Activated CD4-positive, CD25-positive, alpha-beta regulatory T cell treated with anti-CD3 and anti-CD28 coated beads, Interleukin-2, amount 50 U/mL, for 16 hours (primary cell): Measurements from ENCODE around the gene ALDH1L1.
A peak's percentile ranks its signal among the peaks of the same experiment; 100 is the strongest.
"Not testable (repeated sequence)": the region's sequence is repeated elsewhere in the genome, so short reads cannot be mapped to it uniquely, and the experiment has no call there.

Experiments
- DNase-seq: peaks from one replicate; pipeline ENCODE4 v3.0.0-alpha.2; 2020; ENCODE audit warnings: low read depth, low spot score

The ALDH1L1 gene

GRCh38 chr3:126083511-126083912, 96.9 kb downstream of the ALDH1L1 start:
- DNase-seq: peak; percentile 11

- DNase-seq: no peak
Observed at GRCh38 chr3:126083138-126083445, 97.3 kb downstream of the ALDH1L1 start.

DNA sequence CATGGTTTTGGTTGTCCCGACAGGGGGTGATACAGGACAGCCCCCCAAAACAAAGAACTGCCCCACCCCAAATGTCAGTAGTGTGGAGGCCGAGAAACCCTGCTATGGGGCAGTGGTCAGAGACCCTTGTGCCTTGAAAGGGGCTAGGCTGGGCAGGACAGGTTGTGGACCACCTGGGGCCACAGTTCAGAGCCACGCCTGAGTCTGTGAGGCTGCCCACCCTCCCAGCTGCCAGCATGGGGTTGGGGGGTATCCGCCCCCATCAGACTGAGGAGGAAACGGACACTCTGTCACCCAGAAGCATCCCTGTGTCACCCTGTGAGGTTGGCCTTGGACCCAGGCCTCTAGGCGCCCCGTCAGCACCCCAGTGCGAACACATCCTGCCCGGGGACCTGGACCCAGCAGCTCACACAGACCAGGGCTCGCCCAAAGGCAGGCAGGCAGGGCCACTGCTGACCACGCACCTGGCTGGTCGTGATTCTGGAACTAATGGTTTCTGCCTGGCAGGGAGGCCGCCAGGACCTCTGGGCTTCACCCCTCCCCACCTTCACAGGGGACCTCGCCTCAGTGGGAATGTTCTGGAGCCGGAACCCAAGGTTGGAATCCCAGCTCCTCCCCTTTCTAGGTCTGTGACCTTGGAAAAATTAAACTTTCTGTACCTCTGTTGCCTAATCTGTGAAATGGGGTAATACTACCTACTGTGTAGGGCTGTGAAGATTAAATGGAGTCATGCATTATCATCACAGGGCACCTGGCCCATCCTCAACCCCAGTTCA, 97.8 kb downstream of the ALDH1L1 start:
- no peak for DNase-seq

DNA sequence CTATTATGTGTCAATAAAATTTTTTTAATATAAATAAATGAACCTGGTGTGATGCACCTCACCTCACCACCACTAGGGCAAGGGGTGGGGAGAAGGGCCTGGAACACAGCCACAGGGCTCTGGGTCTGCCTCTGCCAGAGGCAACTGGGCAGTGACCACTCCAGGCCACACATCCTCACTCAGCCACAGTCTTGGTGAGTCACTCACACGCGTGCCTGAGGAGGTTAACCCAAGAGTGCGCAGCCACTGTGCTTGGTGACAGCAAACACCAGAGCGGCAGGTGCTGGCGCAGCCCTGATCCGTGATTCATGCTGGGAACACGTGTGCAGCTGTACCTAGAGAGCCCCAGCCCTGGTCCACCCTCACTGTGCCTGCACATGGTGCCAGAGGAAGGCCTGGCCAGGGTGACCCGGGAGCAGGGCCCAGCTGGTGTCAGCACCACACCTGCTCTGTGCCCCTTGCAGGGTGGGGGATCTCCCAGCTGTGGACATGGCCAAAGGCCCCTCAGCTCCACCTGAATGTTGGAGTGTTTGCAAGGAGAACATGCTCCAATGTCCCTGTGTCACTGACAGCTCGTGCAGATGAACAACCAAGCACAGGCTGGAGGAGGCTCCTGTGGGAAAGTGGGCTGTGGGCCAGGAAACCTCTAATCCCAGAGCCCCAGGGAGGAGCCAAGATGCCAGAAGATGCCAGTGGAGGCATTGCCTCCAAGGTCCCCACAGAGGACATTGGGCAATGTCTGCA, 98.6 kb downstream of the ALDH1L1 start:
- DNase-seq: no peak

GRCh38 chr3:126080970-126081369, 99.4 kb downstream of the ALDH1L1 start:
- DNase-seq: no peak

- DNase-seq: no peak
Observed at GRCh38 chr3:126078866-126079265, 101.5 kb downstream of the ALDH1L1 start.

GRCh38 chr3:126077754-126078153, 102.6 kb downstream of the ALDH1L1 start:
- DNase-seq: no peak

DNA sequence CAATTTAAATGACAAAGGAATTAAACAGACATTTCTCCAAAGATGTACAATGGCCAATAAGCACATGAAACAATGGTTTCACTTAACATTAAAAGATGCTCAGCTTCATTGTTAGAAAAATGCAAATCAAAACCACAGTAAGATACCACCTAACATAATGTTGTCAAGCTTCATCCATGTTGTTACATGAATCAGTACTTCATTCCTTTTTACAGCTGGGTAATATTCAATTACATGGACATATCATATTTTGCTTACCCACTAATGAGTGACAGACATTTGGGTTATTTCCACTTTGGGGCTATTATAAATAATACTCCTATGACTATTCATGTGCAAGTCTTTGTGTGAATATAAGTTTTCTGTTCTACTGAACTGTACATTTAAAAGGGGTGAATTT, 104.2 kb downstream of the ALDH1L1 start:
- DNase-seq: no peak

DNA sequence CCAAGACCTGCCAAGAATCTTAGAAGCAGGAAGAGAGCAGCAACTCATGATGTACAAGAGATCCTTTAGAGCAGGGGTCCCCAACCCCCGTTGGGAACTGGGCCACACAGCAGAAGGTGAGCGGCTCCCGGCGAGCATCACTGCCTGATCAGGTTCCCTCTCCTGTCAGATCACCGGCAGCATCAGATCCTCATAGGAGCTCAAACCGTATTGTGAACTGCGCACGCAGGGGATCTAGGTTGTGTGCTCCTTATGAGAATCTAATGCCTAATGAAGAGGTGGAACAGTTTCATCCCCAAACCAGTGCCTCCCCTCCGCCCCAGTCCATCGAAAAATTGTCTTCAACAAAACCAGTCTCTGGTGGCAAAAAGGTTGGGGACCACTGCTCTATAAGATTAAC, 110.2 kb downstream of the ALDH1L1 start:
- DNase-seq: no peak

DNA sequence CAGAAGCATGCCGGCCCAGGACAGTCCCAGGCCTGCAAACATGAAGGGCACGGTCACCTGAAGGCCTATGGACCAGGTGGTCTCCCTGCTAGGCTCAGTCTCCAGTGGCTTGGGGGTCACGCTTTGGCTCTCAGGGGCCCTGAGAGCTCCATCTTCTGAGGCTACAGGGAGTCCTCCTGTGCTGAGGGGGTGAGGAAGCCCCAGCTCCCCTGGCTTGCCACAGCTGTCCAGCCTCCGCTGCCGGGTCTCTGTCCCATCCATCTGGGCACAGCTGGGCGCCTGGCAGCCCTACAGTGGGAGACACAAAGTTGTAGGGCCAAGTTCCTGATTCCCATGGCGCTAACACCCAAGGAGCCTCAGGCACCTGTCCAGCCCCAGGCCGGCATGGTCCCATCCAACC, 112.4 kb downstream of the ALDH1L1 start:
- DNase-seq: no peak

DNA sequence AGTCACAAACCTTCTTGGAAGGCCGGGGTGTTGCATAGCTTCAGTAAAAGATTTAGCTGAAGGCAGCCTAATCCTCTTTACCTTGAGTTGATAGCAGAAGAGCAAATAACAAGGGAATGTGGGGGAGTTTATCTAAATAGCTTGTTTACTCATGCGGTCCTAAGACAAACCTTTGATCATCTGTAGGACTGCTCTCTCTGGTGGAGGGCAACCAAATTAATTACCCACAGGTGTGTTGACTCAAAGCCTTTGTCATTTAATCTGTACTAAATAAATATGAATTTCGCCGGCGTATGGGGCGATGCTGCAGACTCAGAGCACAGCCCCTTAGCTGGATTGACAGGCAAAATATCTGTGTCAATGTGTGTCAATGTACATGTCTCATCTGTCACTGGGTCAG, 113.7 kb downstream of the ALDH1L1 start:
- not testable (repeated sequence) for DNase-seq

GRCh38 chr3:126065876-126066275, 114.5 kb downstream of the ALDH1L1 start:
- no peak for DNase-seq

DNA sequence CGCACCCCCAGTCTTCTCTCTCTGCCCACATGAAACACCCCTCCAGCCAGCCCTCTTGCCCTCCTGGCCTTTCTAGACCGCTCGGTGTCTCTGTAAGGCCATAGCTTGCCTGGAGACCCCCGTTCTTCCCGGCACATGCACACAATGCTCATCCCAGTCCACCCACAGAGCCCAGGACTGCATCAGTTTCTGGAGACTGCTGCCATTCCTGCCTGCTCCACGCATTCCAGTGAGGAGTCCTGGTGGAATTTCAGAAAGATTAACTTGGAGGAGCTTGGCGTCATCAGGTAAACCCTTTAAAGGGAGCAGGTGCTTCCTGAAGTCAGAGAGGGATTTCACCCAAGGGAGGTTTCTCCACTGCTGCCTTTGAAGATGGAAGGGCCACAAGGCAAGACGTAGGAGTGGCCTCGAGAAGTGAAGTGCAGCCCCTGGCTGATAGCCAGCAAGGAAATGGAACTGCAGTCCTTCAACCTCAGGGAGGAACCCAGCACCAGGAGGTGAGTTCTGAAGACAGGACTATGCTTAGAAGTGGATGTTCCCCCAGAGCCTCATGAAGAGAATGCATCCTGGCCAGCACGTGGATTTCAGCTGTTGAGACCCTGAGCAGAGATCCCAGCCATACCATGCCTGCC, 115.6 kb downstream of the ALDH1L1 start:
- no peak for DNase-seq

- DNase-seq: no peak
Observed at GRCh38 chr3:126063358-126063965, 116.9 kb downstream of the ALDH1L1 start.

- DNase-seq: no peak
Observed at GRCh38 chr3:126061301-126062032, 118.9 kb downstream of the ALDH1L1 start.

- no peak for DNase-seq
Observed at GRCh38 chr3:126060613-126061145, 119.7 kb downstream of the ALDH1L1 start.

GRCh38 chr3:126058666-126059065, 121.7 kb downstream of the ALDH1L1 start:
- no peak for DNase-seq

- no peak for DNase-seq
Observed at GRCh38 chr3:126057936-126058335, 122.5 kb downstream of the ALDH1L1 start.

GRCh38 chr3:126057501-126057819, 122.9 kb downstream of the ALDH1L1 start:
- no peak for DNase-seq

GRCh38 chr3:126056681-126057500, 123.5 kb downstream of the ALDH1L1 start:
- no peak for DNase-seq

- DNase-seq: no peak
Observed at GRCh38 chr3:126056088-126056487, 124.3 kb downstream of the ALDH1L1 start.
